NCI-H345 treated with DMSO at 0.1 percent for 48 hours (cell line): ENCODE measurements around the gene ABHD17A.
A peak's percentile ranks its signal among the peaks of the same experiment; 100 is the strongest.

Experiments
- DNase-seq: peaks from one replicate; lab custom pipeline; 2025; ENCODE audit not compliant: unreplicated experiment; lab: John Stamatoyannopoulos, UW

Gene ABHD17A

DNA sequence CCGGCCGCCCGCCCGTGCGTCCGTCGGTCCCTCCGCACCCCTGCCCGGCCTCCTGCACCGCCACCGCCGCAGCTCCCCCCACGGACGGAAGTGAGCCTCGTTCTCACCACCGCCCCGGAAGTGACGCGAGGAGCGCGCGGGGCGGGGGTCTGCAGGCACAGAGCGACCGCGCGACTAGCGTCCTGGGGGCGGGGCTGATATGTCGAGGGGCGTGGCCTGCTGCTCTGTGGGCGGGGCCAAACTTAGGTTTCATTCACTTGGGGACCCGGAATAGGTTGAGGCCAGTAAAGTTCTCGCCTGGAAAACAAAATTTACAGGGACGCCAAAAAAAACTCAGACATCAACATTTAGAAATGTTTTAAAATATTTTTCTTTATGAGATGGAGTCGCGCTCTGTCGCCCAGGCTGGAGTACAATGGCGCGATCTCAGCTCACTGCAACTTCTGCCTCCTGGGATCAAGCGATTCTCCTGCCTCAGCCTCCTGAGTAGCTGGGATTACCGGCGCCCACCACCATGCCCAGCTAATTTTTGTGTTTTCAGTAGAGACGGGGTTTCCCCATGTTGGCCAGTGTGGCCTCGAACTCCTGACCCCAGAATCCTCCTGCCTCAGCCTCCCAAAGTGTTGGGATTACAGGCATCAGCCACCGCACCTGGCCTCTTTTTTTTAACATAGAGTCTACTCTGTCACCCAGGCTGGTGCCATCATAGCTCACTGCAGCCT lies at the start of gene ABHD17A:
Gene ABHD17A, minus strand, starts transcription at position 99 of the 722 bp plus-strand sequence. CDS start 3,930 bp downstream, outside the sequence.
- peak; percentile 83 for DNase-seq

DNA sequence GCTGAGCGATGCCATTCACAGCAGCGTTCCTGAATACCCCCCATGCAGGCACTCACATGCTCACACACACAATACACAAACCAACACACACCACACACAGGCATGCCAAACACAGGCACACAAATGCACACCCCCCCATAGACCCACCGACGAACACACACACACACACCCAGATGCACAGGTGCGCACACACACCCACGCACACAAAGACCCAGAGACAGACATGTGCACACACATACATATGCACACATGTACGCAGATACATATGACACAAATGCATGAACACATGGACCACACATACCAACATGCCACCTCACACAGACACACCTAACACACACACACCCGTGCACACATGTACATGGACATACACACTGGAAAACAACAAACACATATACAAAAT lies 48.6 kb upstream of the ABHD17A start:
- DNase-seq: no peak

DNA sequence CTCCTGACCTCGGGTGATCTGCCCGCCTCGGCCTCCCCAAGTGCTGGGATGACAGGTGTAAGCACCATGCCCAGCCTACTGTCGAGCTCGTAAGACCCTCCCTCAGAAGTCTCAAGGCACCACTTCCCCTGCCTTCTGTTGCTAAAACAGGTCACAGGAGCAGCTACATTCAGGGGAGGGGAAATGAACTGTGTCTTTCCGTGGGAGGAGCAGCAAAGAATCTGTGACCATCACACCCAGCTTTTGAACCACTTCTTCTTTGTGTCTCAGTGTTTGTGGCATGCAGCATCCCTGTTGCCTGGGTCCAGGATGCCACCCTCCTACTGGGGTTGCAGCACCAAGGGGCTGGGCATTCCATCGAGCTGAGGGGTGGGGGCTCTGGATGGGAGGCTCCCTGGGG lies 47.9 kb upstream of the ABHD17A start:
- DNase-seq: no peak

DNA sequence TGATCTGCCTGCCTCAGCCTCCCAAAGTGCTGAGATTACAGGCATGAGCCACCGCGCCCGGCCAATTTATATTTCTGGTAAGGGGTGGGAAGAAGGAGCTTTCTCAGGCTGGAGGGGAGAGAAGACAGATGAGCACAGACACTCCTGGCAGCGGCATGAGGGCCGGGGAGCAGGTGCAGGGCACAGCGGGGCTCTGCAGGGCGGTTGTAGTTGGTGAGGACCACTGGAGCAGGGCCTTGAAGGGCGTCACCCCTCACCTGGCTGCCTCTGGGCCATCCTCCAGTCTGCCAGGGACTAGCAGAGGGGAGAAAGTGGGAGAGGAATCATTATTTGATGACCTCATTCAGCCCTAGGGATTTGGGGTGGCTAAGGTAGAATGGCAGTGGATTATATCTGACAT lies 47.1 kb upstream of the ABHD17A start:
- no peak for DNase-seq

DNA sequence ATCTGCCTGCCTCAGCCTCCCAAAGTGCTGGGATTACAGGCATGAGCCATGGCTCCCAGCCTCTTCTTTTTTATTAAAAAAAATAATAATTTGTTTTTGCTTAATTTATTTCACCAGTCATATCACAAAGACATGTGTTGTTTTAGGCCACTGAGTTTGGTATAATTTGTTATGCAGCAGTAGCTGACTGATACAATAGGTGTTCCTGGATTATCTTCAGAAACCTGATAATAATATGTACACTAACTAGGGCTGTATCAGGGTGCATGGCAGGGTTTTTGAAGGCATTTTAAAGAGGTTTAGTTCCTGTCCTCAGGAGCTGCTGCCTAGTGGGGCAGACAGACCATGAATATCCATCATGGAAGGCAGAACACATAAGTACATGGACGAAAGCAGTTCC lies 46.1 kb upstream of the ABHD17A start:
- no peak for DNase-seq

DNA sequence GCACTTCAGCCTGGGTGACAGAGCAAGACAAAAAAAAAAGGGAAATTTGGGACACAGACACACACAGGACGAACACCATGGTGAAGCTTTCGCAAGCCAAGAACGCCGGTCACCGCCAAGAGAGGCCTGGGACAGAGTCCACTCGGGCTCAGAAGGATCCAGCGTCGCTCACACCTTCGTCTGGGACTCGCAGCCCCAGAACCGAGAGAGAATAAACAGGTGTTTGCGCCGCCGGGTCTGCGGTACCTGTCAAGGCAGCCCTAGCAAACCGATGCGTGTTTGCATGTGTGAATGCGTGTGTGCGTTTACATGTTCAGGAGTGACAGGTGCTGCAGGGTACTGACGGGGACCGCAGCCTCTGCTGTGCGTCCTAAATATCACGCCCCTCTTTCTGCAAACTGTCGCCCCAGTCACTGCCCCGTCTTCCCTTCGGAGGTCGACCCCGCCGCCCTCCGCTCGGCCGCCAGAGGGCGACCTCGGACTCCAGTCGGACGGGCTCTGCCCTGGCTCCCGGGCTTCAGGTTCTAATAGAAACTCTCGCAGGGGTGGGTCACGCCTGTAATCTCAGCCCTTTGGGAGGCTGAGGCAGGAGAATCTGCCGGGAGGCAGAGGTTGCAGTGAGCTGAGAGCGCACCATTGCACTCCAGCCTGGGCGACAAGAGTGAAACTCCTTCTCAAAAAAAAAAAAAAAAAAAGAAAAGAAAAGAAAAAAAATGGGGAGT lies 43.9 kb upstream of the ABHD17A start:
- peak; percentile 44 for DNase-seq

DNA sequence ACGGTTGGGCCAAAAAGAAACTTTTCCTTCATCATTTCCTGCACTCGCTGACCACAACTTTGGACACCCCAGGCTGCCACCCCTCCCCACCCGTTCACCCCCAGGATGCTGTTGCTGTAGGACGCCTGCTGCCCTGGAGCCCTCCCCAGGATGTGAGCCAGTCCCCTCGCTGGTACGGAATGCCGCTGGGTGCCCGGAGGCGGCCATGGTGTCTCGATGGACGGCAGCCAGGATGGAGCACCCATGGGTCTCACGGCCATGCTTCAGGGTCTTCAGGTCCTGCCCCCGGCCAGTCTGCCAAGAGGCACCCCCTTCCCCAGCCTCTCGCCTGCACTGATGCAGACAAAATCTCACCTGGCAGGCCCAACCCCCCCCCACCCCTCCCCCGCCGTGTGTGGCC lies 40.2 kb upstream of the ABHD17A start:
- DNase-seq: no peak

DNA sequence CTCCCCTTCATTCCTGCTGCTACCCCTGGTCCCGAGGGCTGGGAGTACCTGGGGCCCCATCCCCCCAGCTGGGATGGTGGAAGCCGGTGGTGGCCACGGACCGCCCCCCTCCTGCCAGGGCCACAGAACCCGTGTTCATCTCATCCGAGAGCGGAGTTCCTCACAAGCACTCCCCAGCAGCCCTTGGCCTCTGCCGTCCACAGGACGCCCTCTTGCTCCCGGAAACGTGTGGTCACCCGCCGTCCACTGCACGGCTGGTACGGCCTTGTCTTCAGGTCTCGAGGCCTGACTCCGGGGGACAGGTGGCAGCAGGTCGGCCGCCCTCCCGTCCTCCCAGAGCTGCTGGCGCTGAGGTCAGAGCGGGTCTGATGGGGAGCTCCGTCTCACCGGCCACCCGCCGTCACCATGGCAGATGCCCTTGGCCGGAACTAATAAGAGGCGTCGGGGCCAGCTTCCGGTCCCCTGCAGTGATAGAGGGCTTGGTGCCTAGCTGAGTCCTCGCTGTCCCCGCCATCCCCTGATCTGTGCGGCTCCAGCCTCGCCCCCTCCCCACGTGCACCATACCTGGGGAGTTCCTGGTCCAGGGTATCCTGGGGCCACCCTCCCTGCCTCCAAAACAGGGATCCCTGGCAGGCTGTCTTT lies 39.1 kb upstream of the ABHD17A start:
- DNase-seq: no peak

DNA sequence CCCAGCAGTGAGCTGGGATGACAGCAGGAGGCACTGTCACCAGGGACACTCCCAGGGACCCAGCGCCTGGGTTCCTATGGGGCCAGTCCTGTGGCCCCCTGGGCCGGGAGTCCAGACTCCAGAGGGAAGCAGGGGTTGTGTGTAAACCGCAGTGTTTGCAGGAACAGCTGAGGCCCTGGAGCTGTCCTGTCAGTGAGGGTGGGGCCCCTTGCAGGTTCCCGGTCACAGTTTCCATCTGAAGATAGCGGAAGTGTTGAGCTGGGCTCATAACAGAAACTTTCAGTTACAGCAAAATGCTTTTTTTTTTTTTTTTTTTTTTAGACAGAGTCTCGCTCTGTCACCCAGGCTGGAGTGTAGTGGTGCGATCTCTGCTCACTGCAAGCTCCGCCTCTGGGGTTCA lies 38.0 kb upstream of the ABHD17A start:
- DNase-seq: no peak

DNA sequence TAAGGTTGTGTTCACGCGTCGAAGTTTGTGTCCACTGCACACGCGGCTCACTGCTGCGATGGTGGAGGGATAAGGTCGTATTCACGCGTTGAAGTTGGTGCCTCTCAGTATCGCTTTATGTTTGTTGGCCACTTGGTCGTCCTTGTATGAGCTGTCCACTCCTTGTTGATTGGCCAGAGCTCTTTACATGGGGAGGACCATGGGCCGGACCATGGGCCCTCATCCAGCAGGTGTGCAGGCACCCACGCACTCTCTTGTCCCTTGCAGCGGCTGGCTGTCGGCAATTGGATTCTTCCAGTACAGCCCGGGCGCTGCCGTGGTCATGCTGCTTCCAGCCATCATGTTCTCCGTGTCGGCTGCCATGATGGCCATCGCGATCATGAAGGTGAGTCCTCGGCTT lies 37.5 kb upstream of the ABHD17A start:
- no peak for DNase-seq

DNA sequence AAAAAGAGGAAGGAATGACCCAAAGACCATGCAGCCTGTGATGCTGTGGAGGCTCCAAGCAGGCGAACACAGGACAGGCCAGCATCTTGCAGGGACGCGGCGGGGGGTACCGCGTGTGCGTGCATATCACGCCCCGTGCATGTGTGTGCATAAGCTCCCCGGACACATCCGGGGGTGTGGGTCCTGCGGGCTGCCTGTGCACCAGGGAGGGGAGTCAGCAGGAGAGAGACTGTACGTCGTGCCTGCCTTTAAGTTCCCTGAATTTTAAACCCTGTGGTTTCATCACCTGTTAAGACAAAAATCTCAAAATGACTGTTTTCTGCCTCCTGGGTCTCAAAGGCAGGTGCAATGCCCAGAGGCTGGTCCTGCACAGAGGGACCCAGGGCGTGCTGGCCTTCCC lies 36.5 kb upstream of the ABHD17A start:
- no peak for DNase-seq

DNA sequence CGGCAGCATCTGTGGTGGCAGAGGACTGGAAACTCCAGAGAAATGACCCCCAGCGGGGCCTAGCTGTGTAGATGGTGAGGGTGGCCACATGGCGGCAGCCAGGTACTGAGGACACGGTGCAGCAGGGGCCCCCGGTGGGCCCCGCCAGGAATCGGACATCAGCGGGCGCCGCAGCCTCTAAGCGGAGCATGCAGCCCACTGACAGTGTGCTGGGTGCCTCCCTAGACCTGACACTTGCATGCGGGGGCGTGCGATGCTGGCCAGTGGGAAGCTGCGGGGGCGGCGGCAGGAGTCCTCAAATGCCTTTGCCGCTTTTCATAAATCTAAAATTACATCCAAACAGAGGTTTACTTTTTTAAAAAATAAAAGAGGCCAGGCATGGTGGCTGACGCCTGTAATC lies 36.0 kb upstream of the ABHD17A start:
- no peak for DNase-seq

DNA sequence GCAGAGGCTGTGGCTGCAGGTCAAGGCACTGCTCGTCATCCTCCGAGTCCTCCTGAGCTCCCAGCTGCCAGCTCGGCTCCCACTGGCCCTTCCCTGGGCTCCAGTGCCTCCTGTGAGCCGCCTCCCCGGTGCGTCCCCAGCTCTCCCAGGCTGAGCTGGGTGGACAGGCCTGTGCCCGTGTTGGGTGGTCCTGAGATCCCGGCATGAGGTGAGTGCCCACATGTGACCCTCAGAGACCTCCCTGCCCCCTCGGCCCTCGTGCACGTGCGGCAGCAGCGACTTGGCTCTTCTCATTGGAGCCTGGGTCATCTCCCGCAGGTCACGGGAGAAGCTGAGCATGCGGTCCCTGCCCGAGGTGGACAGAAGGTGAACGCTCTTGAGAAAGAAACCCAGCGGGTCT lies 35.3 kb upstream of the ABHD17A start:
- DNase-seq: no peak

DNA sequence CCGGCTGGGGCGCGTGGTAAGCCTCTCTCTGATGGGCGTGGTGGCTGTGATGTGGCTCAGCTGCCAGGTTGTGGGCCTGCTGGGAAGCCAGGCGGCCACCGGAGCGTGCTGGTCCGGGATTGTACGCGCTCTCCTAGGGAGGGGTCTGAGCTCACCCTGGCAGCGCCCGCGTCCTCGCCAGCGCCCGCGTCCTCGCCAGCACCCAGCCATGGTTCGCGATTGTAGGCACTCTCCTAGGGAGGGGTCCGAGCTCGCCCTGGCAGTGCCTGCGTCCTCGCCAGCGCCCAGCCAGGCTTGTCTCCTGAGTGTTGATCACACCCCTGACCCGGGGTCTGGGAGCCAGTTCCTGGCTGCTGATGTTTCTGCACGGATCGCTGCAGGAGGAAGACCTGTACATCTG lies 33.7 kb upstream of the ABHD17A start:
- no peak for DNase-seq

DNA sequence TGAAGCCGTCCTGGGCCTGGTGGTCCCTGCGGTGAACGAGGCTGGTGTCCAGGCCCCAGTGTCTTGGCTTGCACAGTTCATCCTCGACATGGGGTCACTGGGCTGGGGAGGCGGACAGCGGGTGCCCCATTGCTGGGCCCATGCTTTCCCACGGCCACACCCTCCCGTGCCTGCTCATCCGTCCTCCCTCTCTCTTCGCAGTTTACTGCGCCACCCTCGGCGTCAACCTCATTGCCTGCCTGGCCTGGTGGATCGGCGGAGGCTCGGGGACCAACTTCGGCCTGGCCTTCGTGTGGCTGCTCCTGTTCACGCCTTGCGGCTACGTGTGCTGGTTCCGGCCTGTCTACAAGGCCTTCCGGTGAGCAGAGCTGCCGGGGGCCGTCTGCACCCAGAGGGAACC lies 32.6 kb upstream of the ABHD17A start:
- DNase-seq: no peak

DNA sequence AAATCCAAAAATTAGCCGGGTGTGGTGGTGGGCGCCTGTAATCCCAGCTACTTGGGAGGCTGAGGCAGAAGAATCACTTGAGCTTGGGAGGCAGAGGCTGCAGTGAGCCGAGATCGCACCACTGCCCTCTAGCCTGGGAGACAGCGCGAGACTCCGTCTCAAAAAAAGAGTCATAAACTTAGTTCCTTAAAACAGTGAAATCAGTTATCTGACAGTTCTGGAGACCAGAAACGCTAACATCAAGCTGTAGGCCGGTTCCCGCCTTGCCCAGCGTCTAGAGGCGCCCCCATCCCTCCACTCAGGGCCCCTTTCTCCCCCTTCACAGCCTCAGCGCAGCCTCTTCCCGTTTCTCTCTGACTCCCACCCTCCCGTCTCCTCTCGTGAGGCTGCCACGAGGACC lies 31.9 kb upstream of the ABHD17A start:
- no peak for DNase-seq

DNA sequence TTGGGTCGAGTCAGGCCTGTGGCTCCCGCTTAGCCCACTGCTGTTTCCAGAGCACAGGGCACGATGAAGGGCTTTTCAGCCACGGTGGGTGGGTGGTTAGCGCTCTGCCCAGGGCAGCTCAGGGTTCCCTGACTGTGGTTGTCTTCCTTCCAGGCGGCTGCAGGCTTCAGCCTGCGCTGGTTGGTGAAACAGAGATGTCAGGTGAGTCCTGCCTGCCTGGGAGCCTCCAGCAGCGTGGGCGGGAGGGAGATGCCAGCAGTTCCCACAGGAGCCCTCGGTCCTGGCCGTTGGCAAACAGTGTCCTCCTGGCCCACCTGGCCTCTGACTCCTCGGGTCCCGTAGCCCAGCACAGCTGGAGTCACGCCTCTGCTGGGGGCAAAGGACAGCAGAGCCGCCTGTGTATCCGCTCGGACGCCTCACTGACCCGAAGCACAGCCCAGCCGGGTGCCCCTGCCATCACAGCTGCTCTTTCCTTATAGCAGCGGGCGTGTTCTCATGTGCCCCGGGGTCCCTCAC lies 29.6 kb upstream of the ABHD17A start:
- DNase-seq: no peak

DNA sequence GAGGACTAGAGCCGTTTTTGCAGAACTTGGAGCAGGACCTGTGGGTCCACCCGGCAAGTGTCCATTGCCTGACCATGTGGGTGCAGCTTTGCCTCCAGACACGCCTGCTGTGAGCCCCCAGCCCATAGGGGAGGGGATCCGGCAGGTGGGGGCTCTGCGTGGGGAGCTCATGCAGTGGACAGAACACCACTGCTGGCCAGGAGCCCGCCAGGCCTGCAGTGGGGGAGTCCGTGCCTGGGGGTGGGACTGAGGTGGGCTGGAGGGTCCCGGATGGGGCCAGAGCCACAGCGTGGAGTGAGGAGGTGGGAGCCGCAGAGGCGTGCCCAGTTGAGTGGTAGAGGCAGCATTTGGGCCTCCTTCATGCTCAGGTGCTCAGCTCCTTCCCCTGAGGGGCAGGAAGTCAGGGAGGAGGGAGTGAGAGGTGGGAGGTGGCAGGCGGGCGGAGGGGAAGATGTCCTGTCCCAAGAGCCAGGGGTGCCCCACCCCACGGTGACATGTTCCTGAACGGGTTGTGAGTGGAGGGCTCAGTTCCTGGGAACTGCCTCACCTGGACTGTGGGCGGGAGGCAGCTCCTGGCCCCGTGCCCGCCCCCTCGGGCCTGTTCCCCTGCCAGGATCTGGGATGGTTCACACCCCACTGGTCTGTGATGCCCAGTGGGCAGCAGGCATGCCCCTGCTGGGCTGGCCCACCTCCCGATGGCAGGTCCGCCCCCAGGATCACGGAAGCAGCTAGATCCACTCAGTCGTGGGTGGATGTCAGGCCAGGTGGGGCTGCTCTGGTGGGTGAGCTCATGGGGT lies 28.7 kb upstream of the ABHD17A start:
- no peak for DNase-seq

DNA sequence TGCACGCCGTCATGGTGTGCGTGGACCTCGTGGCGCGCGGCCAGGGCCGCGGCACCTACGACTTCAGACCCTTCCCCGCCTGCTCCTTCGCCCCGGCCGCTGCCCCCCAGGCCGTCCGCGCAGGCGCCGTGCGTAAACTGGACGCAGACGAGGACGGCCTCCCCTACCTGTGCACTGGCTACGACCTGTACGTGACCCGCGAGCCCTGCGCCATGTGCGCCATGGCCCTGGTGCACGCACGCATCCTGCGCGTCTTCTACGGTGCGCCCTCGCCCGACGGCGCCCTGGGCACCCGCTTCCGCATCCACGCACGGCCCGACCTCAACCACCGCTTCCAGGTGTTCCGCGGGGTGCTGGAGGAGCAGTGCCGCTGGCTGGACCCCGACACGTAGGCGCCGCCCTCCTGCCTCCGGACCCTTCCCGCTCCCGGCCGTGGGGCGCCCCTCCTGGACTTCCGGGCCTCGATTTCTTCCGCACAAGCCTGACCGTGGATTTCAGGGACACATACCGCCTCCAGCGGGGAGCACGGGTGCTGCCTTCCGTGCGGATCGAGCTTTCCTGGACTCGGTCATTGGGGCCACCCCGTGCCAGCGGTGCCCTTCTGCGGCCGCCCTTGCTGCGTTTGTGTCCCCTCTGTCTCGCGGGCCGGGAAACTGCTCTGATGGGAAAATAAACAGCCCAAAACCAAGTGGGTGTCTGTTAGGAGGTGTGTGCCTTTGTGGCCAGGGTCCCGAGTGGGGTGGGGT lies 27.6 kb upstream of the ABHD17A start:
- DNase-seq: no peak

DNA sequence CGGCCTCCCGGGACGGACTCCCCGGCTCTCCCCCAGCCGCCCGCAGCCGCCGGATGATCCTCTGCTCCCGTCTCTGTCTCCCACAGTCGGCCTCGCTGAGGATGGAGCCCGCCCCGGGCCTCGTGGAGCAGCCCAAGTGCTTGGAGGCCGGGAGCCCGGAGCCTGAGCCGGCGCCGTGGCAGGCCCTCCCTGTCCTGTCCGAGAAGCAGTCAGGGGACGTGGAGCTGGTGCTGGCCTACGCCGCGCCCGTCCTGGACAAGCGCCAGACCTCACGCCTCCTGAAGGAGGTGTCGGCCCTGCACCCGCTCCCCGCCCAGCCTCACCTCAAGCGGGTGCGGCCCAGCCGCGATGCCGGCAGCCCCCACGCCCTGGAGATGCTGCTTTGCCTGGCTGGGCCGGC lies 26.7 kb upstream of the ABHD17A start:
- no peak for DNase-seq

DNA sequence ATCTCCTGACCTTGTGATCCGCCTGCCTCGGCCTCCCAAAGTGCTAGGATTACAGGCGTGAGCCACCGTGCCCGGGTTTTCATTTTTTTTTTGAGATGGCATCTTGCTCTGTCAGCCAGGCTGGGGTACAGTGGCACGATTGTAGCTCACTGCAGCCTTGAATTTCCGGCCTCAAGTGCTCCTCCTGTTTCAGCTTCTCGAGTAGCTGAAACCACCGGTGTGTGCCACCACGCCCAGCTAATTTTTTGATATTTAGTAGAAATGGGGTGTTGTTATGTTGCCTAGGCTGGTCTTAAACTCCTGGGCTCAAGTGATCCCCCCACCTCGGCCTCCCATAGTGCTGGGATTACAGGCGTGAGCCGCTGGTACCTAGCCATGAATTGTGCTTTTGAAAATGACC lies 25.8 kb upstream of the ABHD17A start:
- no peak for DNase-seq
